ENCODE results near the gene SLC36A2.

DNA sequence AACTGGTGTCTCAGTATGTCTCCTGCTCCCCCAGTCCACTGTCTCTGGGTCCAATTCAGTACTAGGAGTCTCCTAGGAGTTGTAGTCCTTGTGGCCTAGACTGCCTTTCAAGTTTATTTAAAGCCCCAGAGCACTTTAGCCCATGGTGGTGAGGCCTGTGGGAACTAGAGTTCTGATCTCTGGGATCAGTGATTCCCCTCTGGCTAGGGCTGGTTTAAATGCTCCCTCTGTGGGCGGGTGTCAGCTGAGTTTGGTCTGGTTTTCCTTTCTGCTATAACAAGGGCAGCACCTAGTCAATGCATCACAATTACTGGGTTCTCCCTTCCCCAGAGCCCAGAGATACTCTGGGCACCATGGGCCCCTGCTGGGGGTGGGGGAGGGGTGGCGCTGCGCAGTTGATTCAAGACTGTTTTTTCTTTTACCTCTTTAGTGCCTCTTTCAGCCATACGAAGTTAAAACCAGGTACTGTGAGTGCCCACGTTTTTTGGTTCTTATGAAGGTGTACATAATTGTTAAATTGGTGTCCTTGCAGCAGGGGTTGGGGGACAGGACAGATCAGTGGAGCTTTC, 34.5 kb downstream of the SLC36A2 start:
- TF ChIP-seq CTCF (IDR thresholded peaks at IDR 0.05; ENCODE audit: low read length) = no peak
- TF ChIP-seq EZH2 (optimal IDR thresholded peaks at IDR 0.05; ENCODE audit: low read depth, low read length) = no peak

Measured in MM.1S (cell line).